ENCODE measurements around the gene ARHGEF26.

DNA sequence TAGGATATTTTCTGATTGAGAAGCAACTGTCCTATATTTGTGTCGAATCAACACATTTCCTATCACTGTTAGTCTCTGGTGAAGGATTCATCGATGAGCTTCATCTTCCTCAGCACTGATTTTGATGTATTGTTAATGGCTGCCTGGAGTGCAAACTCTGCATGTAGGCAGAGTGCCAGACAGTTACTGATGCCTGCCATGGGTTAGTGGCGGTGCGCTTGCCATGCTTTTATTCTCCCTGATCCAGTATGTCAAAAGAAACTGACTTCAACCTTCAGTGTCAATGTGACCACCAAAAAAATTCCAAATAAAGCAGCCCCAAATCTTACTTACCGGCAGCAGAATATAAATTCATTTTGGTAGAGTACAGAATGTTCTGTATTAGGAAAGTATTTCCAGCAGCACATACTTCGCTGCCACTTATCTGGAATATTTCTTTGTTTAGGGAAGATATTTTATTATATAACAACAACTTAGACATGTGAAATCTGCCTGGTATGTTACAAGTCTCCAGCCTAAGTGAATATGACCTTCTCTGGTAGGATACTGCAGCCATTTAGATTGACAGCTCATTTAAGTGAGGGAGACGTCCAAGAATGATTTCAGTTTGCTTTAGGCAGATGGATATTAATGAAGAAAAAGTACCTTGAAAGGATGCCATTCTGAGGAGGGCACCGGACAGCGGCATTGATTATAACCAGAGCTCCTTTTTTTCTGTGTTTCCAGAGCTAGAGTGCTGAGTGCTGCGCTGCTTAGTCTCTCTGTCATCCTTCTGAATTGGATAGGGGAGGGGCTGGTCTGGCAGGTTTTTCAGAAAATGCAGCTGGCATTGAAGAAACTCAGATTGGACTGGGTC lies 59.9 kb downstream of the ARHGEF26 start:
- TF ChIP-seq CTCF (IDR thresholded peaks at IDR 0.05; ENCODE audit: insufficient read depth, low read length) (no peak), GABPA (IDR thresholded peaks at IDR 0.05; ENCODE audit: low read depth) (no peak), REST (IDR thresholded peaks at IDR 0.05; ENCODE audit: insufficient replicate concordance, low read depth) (no peak), POLR2AphosphoS5 (IDR thresholded peaks at IDR 0.05; ENCODE audit: low read depth) (no peak)

Data from HL-60 (cell line).